GM10266 (cell line): Measurements from ENCODE around the gene SMIM38.

Experiments used
- DNase-seq: peaks from one replicate; pipeline ENCODE4 v3.0.0; 2012; ENCODE audit errors: extremely low spot score
- TF ChIP-seq, protein P1 (sequence below): IDR thresholded peaks from 2 replicates; pipeline ENCODE4 v1.5.1; 2012; ENCODE audit warnings: mild to moderate bottlenecking, low read depth; ENCODE audit not compliant: control insufficient read depth, insufficient read depth; ENCODE audit errors: missing control alignments

SMIM38 gene

DNA sequence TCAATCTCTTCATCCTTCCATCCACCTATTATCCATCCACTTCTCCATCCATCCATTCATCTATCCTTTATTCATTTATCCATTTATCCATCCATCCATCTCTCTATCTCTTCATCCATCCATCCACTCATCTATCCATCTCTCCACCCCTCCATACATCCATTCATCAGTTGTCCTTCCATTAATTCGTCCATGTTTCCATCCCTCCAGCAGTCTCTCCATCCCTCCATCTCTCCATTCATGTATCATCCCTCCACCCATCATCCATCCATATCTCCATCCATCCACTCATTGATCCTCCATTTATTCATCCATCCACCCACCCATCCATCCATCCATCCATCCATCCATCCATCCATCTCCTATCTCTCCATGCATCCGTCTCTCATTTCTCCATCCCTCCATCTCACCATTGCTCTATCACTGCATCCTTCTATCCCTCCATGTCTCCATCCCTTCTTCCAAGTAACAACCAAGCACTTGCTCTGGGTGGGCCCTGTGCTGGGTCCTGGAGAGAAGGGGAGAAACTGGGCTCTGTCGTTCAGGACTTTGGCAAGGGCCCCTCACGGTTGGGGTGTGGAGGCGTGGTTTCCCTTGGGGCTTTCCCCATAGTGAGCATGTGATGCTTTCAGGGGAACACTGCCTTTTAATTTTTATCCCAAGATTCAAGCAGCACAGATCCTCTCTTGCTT lies 43.3 kb downstream of the SMIM38 start:
- peak; percentile 38 for DNase-seq
- TF ChIP-seq, protein P1, sequence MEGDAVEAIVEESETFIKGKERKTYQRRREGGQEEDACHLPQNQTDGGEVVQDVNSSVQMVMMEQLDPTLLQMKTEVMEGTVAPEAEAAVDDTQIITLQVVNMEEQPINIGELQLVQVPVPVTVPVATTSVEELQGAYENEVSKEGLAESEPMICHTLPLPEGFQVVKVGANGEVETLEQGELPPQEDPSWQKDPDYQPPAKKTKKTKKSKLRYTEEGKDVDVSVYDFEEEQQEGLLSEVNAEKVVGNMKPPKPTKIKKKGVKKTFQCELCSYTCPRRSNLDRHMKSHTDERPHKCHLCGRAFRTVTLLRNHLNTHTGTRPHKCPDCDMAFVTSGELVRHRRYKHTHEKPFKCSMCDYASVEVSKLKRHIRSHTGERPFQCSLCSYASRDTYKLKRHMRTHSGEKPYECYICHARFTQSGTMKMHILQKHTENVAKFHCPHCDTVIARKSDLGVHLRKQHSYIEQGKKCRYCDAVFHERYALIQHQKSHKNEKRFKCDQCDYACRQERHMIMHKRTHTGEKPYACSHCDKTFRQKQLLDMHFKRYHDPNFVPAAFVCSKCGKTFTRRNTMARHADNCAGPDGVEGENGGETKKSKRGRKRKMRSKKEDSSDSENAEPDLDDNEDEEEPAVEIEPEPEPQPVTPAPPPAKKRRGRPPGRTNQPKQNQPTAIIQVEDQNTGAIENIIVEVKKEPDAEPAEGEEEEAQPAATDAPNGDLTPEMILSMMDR, result no peak

DNA sequence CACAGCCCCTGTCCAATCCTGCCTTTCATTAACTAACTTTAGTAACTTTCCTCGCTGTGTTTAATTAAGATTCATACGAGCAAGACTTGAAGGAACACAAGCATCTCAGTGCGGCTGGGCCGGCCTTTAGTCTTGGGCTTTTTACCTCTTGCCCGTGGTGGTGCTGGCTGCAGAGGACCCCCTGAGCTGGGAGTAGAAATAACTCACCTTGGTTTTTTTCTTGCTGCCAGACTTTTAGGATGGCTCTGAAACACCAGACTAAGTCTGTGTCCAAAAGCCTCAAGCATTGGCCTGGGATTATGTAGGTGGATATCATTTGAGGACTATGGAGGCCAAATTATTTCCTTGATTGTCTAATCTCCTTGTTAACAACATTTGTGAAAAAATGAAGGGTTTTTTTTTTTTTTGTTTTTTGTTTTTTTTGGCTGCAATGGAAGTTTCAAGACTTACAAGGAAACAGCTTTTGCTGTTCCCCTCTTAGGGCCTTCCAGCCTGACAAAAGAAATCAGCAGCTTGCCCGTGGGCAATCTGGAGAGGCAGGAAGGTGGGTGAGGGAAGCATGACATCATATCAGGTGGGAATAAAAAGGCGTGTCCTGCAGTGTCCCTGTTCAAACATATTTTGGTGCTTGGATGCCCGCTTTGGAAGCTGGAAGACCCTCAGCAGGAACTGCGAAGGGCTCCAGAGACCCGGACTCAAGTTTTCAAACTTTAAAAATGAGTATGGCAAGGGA lies 44.0 kb downstream of the SMIM38 start:
- TF ChIP-seq, protein P1, result no peak
- DNase-seq, result no peak

DNA sequence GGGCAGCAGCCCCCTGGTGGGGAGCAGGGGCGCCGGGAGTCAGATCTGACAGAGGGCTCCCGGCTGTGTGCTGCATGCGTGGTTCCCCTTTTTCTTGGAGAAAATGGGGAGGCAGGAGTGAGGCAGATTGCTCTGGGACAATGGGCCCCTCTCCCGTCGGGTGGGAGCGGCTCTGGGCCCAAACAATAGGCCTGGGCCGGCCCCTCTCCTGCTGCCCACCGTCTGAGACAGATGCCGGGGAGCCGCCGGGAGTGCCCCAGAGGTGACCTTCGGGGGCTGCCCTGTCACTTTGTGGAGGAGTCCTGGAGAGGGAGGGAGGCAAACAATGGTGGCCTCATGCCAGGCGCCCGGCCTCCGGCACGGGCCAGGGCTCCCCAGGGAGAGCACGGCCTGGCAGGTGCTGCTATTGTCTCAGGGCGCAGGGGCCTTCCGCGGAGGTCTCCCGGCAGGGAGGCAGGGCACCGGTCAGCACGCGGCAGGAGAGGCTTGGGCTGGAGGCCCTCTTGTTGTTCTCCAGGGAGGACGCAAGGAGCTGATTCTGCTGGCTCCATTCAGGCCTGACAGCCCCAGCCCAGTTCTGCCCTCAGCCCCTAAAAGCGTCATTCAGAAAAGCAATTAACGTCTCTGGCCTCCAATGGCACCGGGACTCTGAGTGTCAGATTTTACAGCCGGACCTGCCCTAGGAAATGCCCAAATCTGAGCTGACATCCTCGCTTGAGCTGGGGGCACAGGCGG lies 44.8 kb downstream of the SMIM38 start:
- DNase-seq, result no peak
- TF ChIP-seq, protein P1, result no peak

DNA sequence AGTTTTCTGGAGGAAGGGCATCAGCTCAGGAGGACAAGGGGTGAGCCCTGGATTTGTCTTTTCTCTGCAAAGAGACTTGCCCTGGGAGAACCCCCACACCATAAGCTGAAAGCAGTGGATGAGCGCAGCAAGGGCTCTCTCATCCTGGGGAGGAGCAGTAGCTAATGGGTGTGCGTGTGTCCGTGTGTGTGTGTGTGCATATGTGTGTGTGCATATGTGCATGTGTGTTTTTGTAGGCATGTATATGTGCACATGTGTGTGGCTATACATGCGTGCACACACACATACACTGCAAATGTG lies 45.3 kb downstream of the SMIM38 start:
- no peak for DNase-seq
- TF ChIP-seq, protein P1, result no peak

DNA sequence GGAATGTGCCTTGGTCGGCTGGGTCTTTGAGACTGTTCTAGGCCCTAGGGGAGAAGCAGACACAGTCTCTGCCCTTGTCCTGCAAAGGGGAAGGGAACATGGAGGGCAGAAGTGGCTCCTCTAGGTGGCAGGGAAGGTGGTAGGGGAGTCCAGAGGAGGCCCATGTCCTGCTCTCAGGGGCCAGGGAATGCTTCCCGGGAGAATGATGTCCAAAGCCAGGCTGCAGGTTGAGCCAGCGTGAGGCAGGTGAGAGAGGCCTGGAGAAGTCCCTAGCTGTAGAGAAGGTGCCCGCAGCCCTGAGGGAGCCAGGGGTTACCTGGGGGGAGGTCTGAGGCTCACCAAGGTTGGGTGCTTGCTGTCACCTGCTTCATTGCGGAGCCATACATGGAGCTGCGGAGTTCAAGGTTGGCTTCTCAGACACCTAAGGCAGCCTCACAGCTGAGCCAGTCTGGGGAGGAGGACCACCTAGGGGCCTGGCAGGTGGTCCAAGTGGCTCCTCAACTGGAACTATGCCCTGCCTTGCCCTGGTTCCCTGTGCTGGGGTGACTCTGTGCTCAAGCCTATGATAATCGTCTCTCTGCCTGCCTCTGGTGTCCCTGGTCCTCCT lies 46.1 kb downstream of the SMIM38 start:
- TF ChIP-seq, protein P1, result no peak
- DNase-seq, result no peak

DNA sequence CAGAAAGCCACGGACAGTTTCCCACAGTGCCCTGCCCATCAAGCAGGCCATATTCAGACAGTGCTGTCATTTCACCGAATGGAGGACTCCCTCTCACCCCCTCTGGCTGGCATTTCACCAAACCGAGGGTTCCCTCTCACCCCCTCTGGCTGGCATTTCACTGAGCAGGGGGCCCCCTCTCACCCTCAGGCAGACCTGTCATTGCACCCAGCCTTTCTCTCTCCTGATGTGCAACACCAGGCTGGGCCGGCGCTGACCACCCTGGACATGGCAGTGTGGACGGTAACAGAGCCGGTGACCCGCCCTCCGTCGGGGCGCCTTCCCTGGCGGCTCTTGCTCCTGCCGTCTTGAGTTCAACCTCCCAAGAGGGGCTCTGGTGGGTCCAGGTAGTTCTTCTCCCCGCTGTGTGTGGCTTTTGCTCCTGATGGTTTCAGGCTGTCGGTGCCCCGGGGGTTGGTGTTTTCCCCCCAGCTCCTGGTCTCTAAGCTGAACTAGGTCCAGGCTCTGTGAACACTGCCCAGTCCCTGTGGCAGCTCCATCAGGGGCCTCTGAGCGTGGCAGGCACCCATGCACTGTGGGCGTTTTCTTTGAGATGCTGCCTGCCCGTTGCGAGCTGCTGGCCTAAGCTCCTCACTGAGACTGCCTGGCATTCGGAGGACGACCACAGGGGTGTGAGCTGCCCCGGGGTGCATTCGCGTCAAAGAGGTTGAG lies 46.9 kb downstream of the SMIM38 start:
- no peak for DNase-seq
- TF ChIP-seq, protein P1, result no peak
